NCI-H2107 (cell line): ENCODE results near the gene CASS4.
"Not testable (repeated sequence)": the region's sequence is repeated elsewhere in the genome, so short reads cannot be mapped to it uniquely, and the experiment has no call there.

Experiments used
- DNase-seq: peaks from one replicate; lab custom pipeline; 2025; lab: John Stamatoyannopoulos, UW

Gene CASS4

GRCh38 chr20:56411759-56412472, at the start of gene CASS4:
Gene CASS4 (plus strand): TSS chr20:56412260. CDS start chr20:56412459, 199 bp downstream.
- DNase-seq: no peak

GRCh38 chr20:56362833-56363413, 49.1 kb upstream of the CASS4 start:
- no peak for DNase-seq

DNA sequence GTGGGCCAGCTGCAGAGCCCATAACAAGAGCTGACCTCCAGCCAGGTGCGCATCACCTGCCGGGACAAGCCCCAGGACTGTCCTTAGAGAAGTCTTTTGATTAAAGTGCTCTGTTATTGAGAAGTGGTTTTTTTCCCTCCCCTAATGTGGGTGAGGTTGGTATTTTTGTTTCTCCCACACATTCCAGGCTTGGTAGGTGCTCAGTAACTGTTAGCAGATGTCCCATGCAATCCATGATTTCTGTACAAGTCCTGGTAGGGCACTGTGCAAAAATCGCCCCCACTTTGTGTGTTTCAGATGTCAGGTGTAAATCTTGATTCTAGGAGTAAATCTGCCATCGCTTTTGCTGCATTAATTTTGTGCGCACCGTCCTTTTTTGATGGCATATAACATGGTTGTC, 48.6 kb upstream of the CASS4 start:
- no peak for DNase-seq

DNA sequence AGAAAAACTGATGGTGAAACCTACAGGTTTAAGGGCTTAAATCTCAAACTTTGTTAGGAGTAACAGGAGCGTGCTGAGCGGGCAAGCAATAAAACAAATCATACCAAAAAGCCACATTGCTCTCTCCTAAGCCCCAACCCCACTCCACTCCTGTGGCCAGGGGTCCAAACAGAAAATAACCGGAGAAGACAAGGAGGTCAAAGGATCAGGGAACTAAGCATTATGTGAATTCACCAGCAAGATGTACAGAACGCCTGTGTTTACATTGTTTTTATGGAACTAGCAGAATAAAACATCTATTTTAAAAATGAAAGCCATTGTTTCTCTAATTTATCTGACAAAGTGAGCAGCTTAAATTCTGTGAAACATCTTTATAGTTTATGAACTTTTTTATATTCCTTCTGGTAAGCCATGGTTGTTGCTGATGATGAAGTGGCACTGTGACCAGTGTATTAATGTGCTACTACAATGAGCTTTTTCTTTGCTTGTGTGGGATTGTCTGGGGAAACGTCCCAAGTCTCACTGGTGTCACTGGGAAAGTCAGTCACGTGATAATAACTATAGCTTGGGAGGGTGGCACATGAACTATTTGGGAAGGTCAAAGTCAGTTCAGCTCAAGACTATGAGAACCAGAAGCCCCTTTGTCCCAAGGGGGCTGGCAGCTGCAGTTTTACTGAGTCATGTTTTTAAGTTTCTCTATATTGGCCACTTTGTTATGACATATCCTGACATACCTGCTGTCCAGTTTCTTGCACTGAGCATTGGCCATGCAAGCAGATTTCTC, 43.5 kb upstream of the CASS4 start:
- no peak for DNase-seq

DNA sequence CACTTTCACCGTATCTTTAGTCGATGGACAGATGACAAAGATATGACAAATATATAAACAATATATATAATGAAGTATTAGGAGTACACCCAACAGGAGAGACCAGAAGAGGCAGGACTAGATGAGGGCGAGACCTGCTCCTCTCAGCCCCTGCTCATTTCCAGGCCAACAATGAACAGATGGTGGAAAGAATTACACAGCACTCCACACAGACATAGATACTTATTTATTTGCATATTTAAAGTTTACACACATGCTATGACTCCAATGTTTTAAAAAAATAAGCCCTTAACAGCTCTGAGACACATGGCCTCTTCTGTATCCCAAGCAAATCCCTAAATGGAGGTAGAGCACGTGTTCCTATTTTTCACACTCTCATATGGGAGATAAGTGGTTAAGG, 42.9 kb upstream of the CASS4 start:
- no peak for DNase-seq

GRCh38 chr20:56371977-56372376, 40.1 kb upstream of the CASS4 start:
- DNase-seq: no peak

DNA sequence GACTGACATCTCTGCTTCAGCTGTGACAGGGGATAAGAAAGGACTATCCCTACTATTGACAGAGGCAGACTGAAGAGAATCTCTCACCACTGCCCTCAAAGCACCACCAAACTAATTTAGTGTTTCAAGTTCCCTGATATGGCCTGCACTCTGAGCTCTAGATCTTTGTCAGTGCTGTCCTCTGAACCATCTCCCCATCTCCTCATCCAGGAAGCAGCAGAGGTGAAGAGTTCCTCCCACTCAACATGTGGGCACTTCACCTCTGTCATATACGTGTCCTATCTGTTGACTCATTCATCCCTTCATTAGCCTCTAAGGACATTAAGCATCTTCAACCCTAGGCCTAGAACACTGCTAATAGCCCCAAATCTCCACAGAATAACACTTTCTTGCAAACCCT, 39.2 kb upstream of the CASS4 start:
- no peak for DNase-seq

GRCh38 chr20:56373942-56374341, 38.1 kb upstream of the CASS4 start:
- DNase-seq: no peak

DNA sequence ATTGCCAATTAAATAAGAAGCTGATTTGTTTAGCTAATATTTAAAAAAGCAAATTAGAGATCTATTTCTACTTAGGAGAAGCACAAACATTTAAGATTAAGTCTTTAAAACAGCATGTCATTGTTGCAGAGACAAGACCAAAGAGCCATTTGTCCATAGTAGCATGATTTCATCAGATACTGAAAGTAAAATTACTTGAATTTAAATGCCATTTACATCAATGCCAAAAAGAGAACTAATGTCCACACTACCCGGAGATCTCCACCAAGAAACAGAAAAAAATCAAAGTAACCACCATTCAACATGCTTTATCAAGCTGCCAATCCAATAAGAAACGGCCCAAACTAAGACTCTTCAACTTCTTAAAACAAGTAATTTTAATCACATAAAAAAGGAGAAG, 35.7 kb upstream of the CASS4 start:
- no peak for DNase-seq

GRCh38 chr20:56378386-56378785, 33.7 kb upstream of the CASS4 start:
- DNase-seq: no peak

DNA sequence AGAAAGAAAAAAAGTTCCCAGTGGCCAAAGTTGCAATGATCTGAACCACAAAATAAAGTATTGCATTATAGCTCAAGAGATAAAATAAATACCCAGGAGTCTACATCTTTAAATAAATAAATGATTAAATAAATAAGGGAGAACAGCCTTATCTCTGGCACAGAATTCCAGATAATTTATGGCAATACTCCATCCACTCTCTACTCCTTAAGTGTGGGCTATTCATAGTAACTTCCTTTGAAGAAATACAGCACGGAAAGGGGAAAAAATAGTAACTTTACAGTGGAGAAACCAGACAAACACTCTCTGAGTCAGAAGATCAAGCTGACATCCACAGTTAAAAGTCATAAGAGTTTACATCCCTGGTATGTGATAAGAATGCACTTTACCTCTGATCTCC, 31.7 kb upstream of the CASS4 start:
- DNase-seq: no peak

DNA sequence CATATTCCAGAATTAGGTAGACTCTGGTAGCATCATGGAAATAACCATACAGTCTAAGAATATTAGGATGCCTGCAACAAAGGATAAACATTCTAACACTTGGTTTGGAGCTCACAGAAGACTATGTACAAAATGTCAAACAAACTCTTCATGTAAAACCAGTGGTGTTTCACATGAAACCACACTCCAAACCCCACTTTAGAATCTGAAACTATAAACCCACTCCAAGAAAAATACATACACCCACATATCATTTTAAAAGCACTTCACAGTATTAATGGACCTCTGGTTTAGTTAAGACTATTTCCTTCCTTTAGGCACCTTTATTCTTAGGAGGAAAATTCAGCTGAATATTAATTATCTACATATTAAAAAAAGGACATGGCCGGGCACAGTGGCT, 30.6 kb upstream of the CASS4 start:
- DNase-seq: no peak

DNA sequence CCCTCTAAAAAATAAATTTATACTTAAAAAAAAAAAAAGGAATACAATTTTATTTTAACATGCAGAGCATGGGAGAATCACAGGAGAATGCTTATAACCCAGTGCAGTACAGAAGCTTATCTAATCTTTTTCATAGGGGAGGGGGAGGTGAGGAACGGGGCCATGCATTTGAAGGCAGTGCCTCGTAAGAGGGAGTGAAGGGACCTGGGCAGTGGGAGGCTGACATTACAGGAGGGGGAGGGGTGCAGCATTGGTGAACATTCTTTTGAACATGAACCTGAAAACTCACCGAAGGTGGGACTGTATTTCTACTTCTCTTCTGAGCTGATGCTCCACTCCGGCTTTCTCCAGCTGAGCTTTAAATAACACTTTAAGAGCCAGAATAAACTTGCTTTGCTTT, 29.4 kb upstream of the CASS4 start:
- no peak for DNase-seq

DNA sequence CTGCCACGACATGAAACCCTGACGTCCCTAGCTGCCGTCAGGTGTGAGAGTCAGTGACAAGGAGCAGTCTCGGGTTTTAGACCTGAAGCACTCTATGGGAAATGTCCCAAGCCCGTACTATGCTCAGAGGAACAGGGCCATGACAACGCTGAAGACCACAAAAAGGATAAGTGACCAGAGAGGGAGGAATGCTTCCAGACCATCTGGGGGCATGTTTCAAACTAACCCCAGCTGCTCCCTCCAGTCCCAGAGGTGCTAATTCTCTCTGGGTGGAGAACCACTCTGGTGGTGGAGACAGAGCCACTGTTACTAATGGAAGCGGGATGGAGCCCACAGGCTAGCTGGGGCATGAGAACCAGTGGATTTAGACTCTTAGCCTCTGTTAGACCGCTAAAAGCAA, 28.7 kb upstream of the CASS4 start:
- DNase-seq: no peak

DNA sequence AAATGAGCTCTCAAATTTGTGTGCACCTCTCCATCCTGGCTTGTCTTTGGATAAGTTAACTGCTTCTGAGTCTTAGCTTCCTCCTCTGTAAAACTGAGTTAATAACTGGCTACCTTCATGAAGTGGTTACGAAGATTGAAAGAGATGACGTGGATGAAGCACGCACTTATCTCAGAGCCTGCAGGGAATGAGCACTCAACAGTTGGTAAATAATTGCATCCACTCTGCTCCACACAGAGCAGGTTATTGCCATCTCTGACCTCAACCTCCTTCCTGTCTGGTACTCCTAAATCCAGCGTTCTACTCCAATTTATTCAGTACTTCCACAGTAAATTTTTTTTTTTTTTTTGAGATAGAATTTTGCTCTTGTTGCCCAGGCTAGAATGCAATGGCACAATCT, 26.9 kb upstream of the CASS4 start:
- no peak for DNase-seq

DNA sequence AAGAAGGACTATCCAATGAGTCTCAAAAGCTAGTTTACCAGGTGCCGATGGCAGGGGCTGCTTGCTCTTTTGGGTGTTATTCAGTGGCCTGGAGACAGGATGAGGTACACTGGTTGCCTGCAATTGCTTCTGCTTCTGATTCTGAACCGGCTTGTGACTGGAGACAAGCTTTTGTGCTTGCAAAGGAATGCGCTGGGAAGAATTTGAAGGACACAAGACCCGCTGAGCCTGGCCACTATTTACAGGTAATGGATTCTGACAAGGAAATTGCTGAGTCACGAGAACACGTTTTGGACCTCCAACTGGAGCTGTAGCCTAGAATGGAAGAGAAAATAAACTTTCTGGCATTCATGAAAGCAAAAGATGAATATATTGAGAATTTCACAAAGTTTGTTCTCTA, 25.8 kb upstream of the CASS4 start:
- no peak for DNase-seq

- no peak for DNase-seq
These were observed 23.2 kb upstream of the CASS4 start for GRCh38 chr20:56388882-56389281.

DNA sequence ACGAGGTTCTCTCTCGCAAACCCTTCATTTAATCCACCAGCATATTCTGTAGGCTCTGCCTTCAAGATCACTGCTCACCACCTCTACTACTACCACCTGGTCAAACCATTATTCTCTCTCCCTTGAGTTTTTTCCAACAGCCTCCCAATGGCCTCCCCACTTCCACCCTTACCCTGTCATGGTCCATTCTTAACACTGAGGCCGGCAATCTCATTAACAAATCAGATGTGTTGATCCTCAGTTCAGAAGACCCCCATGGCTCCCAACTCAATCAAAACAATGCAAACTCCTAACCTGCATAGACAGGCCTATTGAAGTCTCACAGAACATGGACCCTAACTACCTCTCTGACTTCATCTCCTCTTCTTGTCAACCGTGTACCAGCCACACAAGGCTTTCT, 22.3 kb upstream of the CASS4 start:
- no peak for DNase-seq

- not testable (repeated sequence) for DNase-seq
These were observed 21.7 kb upstream of the CASS4 start for GRCh38 chr20:56390396-56390795.

- no peak for DNase-seq
These were observed 21.0 kb upstream of the CASS4 start for GRCh38 chr20:56391037-56391436.

- no peak for DNase-seq
These were observed 20.4 kb upstream of the CASS4 start for GRCh38 chr20:56391596-56392131.

GRCh38 chr20:56392132-56392880, 19.8 kb upstream of the CASS4 start, which contains the start of the genes AURKA and CSTF1:
Gene AURKA (minus strand): TSS chr20:56392215. CDS start chr20:56388197, 4,018 bp downstream.
Gene CSTF1 (plus strand): TSS chr20:56392645. CDS start chr20:56395553, 2,908 bp downstream.
- peak; percentile 97 for DNase-seq
